H9 (cell line): ENCODE data around the gene TRMT1. TPM values are rescaled to one million over a fixed set of nuclear protein-coding genes. Genes with fewer than 3 reads are reported as not detected.
A peak's percentile ranks its signal among the peaks of the same experiment; 100 is the strongest.

ENCODE experiments used
- DNase-seq: peaks from one replicate; pipeline ENCODE4 v3.0.0-alpha.2; 2017
- H2AFZ ChIP-seq: one replicate; pipeline ENCODE4 v1.6.1; 2013; ENCODE audit warnings: mild to moderate bottlenecking, low read length, control low read depth, moderate library complexity
- H2AK5ac ChIP-seq: 2 replicates; pipeline ENCODE4 v1.6.1; 2013; ENCODE audit warnings: low read length, control low read depth, mixed read lengths; ENCODE audit not compliant: insufficient read length
- H2BK120ac ChIP-seq: one replicate; pipeline ENCODE4 v1.6.1; 2013; ENCODE audit warnings: low read depth, mild to moderate bottlenecking, low read length, control low read depth, inconsistent platforms; ENCODE audit not compliant: poor library complexity, severe bottlenecking
- H2BK12ac ChIP-seq: 2 replicates; pipeline ENCODE4 v1.6.1; 2013; ENCODE audit warnings: low read length, control low read depth, mixed read lengths, low read depth; ENCODE audit not compliant: insufficient read length
- H2BK15ac ChIP-seq: 2 replicates; pipeline ENCODE4 v1.6.1; 2013; ENCODE audit warnings: low read depth, low read length, control low read depth
- H2BK20ac ChIP-seq: one replicate; pipeline ENCODE4 v1.6.1; 2013; ENCODE audit warnings: low read depth, mild to moderate bottlenecking, low read length, control low read depth, inconsistent platforms; ENCODE audit not compliant: poor library complexity, severe bottlenecking
- H2BK5ac ChIP-seq: 2 replicates; pipeline ENCODE4 v1.6.1; 2013; ENCODE audit warnings: low read length, control low read depth, mixed read lengths; ENCODE audit not compliant: insufficient read length
- H3K14ac ChIP-seq: 2 replicates; pipeline ENCODE4 v1.6.1; 2013; ENCODE audit warnings: low read length, control low read depth; ENCODE audit not compliant: insufficient read depth
- H3K18ac ChIP-seq: 2 replicates; pipeline ENCODE4 v1.6.1; 2013; ENCODE audit warnings: low read depth, mild to moderate bottlenecking, mixed read lengths, low read length, control low read depth; ENCODE audit not compliant: insufficient read length
- H3K23ac ChIP-seq: 2 replicates; pipeline ENCODE4 v1.6.1; 2013; ENCODE audit warnings: low read length, control low read depth, mixed read lengths, low read depth; ENCODE audit not compliant: insufficient read length
- H3K23me2 ChIP-seq: 2 replicates; pipeline ENCODE4 v1.6.1; 2013; ENCODE audit warnings: low read depth, mild to moderate bottlenecking, mixed read lengths, low read length, control low read depth; ENCODE audit not compliant: insufficient read length, poor library complexity, severe bottlenecking
- H3K27ac ChIP-seq: 2 replicates; pipeline ENCODE4 v1.5.1; 2013; ENCODE audit warnings: low read length, control low read depth, mixed read lengths, low read depth; ENCODE audit not compliant: insufficient read length
- H3K27me3 ChIP-seq: 2 replicates; pipeline ENCODE4 v1.6.1; 2013; ENCODE audit warnings: low read length, control low read depth, inconsistent platforms; ENCODE audit not compliant: insufficient read depth
- H3K4ac ChIP-seq: 2 replicates; pipeline ENCODE4 v1.6.1; 2013; ENCODE audit warnings: low read depth, mild to moderate bottlenecking, control low read depth, inconsistent platforms, low read length, moderate library complexity
- H3K4me1 ChIP-seq: 2 replicates; pipeline ENCODE4 v1.6.1; 2013; ENCODE audit warnings: low read length, control low read depth, inconsistent platforms; ENCODE audit not compliant: insufficient read depth
- H3K4me2 ChIP-seq: 2 replicates; pipeline ENCODE4 v1.6.1; 2013; ENCODE audit warnings: low read length, control low read depth, mixed read lengths; ENCODE audit not compliant: insufficient read length, insufficient read depth
- H3K56ac ChIP-seq: 2 replicates; pipeline ENCODE4 v1.6.1; 2013; ENCODE audit warnings: low read depth, mild to moderate bottlenecking, mixed read lengths, low read length, control low read depth; ENCODE audit not compliant: insufficient read length
- H3K79me1 ChIP-seq: 2 replicates; pipeline ENCODE4 v1.6.1; 2013; ENCODE audit warnings: low read depth, mild to moderate bottlenecking, moderate library complexity, low read length, control low read depth, inconsistent platforms; ENCODE audit not compliant: insufficient read depth, poor library complexity, severe bottlenecking
- H3K79me2 ChIP-seq: 2 replicates; pipeline ENCODE4 v1.6.1; 2013; ENCODE audit warnings: low read length, control low read depth, inconsistent platforms; ENCODE audit not compliant: insufficient read depth
- H3K9ac ChIP-seq: 2 replicates; pipeline ENCODE4 v1.6.1; 2013; ENCODE audit warnings: low read length, control low read depth, mixed read lengths; ENCODE audit not compliant: insufficient read length; ENCODE audit errors: extremely low read depth
- H3K9me3 ChIP-seq: one replicate; pipeline ENCODE4 v1.6.1; 2013; ENCODE audit warnings: low read depth, low read length, inconsistent platforms; ENCODE audit not compliant: control insufficient read depth
- H3T11ph ChIP-seq: one replicate; pipeline ENCODE4 v1.6.1; 2013; ENCODE audit warnings: mild to moderate bottlenecking, low read length, control low read depth, inconsistent platforms
- H4K20me1 ChIP-seq: one replicate; pipeline ENCODE4 v1.6.1; 2013; ENCODE audit not compliant: control insufficient read depth, insufficient read length, insufficient read depth
- H4K5ac ChIP-seq: 2 replicates; pipeline ENCODE4 v1.6.1; 2013; ENCODE audit warnings: low read depth, mild to moderate bottlenecking, mixed read lengths, low read length, control low read depth; ENCODE audit not compliant: insufficient read length
- H4K8ac ChIP-seq: replicated peaks from 2 replicates; pipeline ENCODE4 v1.6.1; 2013; ENCODE audit warnings: low read length, control low read depth, mixed read lengths, low read depth; ENCODE audit not compliant: insufficient read length
- H4K91ac ChIP-seq: 2 replicates; pipeline ENCODE4 v1.6.1; 2013; ENCODE audit warnings: low read depth, mild to moderate bottlenecking, moderate library complexity, mixed read lengths, low read length, control low read depth; ENCODE audit not compliant: insufficient read length
- H3K27ac Mint-ChIP-seq, 3 experiments: 2 replicates in 2 of 3; 3 replicates in 1 of 3; pipeline ENCODE4 v1.8.0; 2020 to 2021; ENCODE audit warnings: mixed read lengths in 3 of 3, mild to moderate bottlenecking in 1 of 3, moderate library complexity in 1 of 3
- H3K27me3 Mint-ChIP-seq: 2 replicates; pipeline ENCODE4 v1.8.0; 2021; ENCODE audit warnings: low read depth, mild to moderate bottlenecking, moderate library complexity, mixed read lengths
- H3K36me3 Mint-ChIP-seq, 3 experiments: 2 replicates in 2 of 3; 3 replicates in 1 of 3; pipeline ENCODE4 v1.8.0; 2020 to 2021; ENCODE audit warnings: low read depth in 3 of 3, mixed read lengths in 3 of 3; ENCODE audit not compliant: insufficient read depth in 1 of 3
- H3K4me1 Mint-ChIP-seq, 2 experiments: 2 replicates each; pipeline ENCODE4 v1.8.0; 2020; ENCODE audit warnings: mixed read lengths in 2 of 2
- H3K4me3 Mint-ChIP-seq, 2 experiments: 2 replicates in 1 of 2; 3 replicates in 1 of 2; pipeline ENCODE4 v1.8.0; 2020 to 2021; ENCODE audit warnings: mild to moderate bottlenecking in 2 of 2, mixed read lengths in 2 of 2, moderate library complexity in 1 of 2
- H3K9me3 Mint-ChIP-seq, 2 experiments: 2 replicates in 1 of 2; 3 replicates in 1 of 2; pipeline ENCODE4 v1.8.0; 2020; ENCODE audit warnings: mild to moderate bottlenecking in 2 of 2, mixed read lengths in 2 of 2, moderate library complexity in 1 of 2
- WGBS: extraction: QIAGEN DNeasy Blood & Tissue Kit; methylation state at CpG from one replicate; pipeline ENCODE4 v1.1.7; 2013; ENCODE audit warnings: missing lambda C conversion rate, low lambda C conversion rate, mixed read lengths; ENCODE audit not compliant: insufficient read length; ENCODE audit errors: extremely low coverage; 5-methylcytosine and 5-hydroxymethylcytosine counted together
- total RNA-seq: library from RNA; stranded (reverse); gene quantifications from 2 replicates; pipeline ENCODE4 v1.2.1, GENCODE V29; 2021
- TF ChIP-seq, protein P1 (sequence below): fragments of 200-600 bp; sonication (generic); conservative IDR thresholded peaks from 3 replicates; pipeline ENCODE4 v1.8.0; 2021; ENCODE audit warnings: antibody characterized with exemption, mild to moderate bottlenecking

TRMT1 gene
- total RNA-seq, 1 experiment from 2014 or later, result 95.7 TPM

DNA sequence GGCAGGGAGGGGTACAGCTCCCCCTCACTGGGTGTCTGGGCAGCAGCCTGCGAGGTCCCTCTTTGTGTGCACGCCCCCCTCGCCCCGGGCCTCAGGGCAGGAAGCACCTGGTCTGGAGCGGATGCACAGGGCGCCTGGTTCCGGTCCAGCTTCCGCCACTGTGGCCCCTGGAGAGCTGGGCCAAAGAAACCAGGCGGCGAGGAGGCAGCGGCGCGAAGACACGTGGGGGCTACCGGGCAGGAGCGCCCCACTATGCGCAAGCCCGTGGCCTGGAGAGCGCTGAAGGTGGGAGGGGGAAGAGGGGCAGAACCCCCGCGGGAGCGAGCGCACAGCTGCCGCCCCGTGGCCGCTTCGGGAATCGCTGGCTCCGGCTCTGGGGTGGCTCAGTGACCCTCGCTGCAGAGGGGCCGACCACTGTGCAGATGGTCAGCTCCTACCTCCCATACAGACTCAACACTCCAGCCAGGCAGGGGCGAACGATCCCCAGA, 12.1 kb downstream of the TRMT1 start:
- Histone ChIP-seq H3K56ac (no peak overlapping the region), H3K79me2 (no peaks in the 10 kb centered on the region), H3K14ac (no peak overlapping the region; the same call in 1 of the 2 replicates), H3K4ac (no peak overlapping the region), H4K5ac (no peak overlapping the region), H2BK20ac (no peak overlapping the region), H4K8ac (no peak overlapping the region), H2BK5ac (no peak overlapping the region), H3K27ac (no peak overlapping the region), H3T11ph (no peak overlapping the region), H3K18ac (no peak overlapping the region), H3K23ac (no peak overlapping the region), H4K20me1 (peaks cover 3% of the 10 kb centered on the region), H2AFZ (no peak overlapping the region), H2BK15ac (no peak overlapping the region), H2BK120ac (no peak overlapping the region), H2AK5ac (no peak overlapping the region), H3K9me3 (no peaks in the 10 kb centered on the region), H3K23me2 (no peaks in the 10 kb centered on the region), H3K4me1 (no peaks in the 10 kb centered on the region), H3K79me1 (no peaks in the 10 kb centered on the region), H2BK12ac (no peak overlapping the region), H3K4me2 (no peak overlapping the region), H3K27me3 (peaks cover 12% of the 10 kb centered on the region; the same call in 1 of the 2 replicates), H4K91ac (no peak overlapping the region), H3K9ac (no peak overlapping the region)
- TF ChIP-seq, protein P1, sequence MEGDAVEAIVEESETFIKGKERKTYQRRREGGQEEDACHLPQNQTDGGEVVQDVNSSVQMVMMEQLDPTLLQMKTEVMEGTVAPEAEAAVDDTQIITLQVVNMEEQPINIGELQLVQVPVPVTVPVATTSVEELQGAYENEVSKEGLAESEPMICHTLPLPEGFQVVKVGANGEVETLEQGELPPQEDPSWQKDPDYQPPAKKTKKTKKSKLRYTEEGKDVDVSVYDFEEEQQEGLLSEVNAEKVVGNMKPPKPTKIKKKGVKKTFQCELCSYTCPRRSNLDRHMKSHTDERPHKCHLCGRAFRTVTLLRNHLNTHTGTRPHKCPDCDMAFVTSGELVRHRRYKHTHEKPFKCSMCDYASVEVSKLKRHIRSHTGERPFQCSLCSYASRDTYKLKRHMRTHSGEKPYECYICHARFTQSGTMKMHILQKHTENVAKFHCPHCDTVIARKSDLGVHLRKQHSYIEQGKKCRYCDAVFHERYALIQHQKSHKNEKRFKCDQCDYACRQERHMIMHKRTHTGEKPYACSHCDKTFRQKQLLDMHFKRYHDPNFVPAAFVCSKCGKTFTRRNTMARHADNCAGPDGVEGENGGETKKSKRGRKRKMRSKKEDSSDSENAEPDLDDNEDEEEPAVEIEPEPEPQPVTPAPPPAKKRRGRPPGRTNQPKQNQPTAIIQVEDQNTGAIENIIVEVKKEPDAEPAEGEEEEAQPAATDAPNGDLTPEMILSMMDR, result peak; percentile 89
- no CpG with 5 or more reads among the region's 33 CpGs for whole genome bisulfite sequencing
- no peak overlapping the region for H3K4me3 Mint-ChIP-seq
- peaks cover 0 to 7% of the 10 kb centered on the region in 2 experiments; a peak in 3 of 5 replicates for H3K9me3 Mint-ChIP-seq
- peaks cover 9 to 11% (median 10%) of the 10 kb centered on the region in 3 experiments for H3K36me3 Mint-ChIP-seq
- DNase-seq, result peak; percentile 69
- H3K27ac Mint-ChIP-seq, result peak overlapping the region in 1 of 3 experiments; percentile 92; a peak in 1 of 7 replicates
- peaks cover 33% of the 10 kb centered on the region for H3K27me3 Mint-ChIP-seq
- peaks cover 7 to 11% of the 10 kb centered on the region in 2 experiments for H3K4me1 Mint-ChIP-seq
